ENCODE measurements around the gene FAM228B. TPM values are rescaled to one million over a fixed set of nuclear protein-coding genes. Genes with fewer than 3 reads are reported as not detected.
"Not testable (repeated sequence)": the region's sequence is repeated elsewhere in the genome, so short reads cannot be mapped to it uniquely, and the experiment has no call there.

FAM228B gene
- polyA plus RNA-seq, 10 donors, result 11.3 to 26.8 (median 13.7) TPM

DNA sequence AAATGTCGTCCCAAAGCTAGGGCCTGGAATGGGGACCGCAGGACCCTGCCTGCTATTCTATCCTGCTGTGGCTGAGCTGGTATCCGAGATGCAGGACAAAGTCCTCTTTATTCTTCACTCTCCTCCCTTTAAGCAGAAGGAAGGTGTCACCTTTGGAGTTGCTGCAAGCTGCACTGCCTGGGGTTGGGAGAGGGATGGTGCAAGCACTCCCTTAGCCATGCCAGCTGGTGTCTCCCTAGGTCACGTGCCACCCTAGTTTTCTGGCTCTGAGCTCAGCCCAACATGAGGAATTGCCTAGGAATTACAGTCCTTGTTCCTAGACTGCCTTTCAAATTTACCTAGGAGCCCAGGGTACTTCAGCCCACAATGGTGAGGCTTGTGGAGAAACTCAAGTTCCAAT lies 30.2 kb downstream of the FAM228B start:
- no peak for DNase-seq

DNA sequence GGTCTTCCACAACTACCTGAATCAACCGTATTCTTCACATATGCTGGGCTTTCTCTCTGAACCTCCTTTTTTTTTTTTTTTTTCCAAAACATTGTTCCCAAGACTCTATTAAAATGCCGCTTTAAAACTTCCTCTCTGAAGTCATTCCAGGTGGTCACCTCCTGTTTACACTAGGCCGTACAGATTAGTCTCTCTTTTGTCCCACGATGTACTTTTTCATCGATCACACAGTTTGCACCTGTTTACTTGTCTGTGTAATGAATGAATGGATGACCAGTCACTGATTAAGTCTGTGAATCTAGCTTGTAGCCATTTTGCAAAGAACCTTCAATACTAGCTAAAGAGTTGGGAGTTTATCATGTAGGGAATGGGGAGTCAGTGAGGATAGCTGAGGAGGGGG lies 34.9 kb downstream of the FAM228B start:
- no peak for DNase-seq

DNA sequence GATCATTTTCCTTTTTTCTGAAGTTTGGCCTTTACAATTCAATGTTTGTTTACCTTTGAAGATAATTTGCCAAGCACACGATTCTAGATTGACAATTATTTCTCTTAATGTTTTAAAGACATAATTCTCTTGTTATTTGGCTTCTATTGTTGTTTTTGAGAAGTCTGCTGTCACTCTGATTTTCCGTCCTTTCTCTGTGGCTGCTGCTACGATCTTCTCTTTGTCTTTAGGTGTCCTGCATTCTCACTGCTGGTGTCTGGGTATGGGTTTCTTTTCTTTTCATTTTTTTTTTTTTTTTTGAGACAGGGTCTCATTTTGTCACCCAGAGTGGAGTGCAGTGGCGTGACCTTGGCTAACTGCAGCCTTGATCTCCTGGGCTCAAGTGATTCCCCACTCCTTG lies 36.4 kb downstream of the FAM228B start:
- DNase-seq, result no peak

DNA sequence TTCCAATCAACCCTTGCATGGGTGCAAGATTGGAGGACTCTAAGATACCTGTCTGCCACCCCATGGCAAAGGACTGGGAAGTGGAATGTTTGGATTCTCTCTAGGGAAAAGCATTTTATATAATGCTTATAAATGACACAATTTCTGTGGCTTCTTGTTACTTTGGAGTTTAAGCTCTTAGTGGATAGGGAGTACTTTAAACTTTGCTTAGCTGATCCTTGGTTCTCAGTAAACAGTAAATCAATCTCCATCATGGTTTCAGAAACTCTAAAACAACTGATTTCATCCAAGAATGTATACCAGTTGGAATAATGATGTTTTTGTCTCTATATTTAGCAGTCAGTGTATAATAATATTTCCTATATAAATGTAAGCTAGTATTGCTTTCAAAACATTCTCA lies 37.5 kb downstream of the FAM228B start:
- no peak for DNase-seq

DNA sequence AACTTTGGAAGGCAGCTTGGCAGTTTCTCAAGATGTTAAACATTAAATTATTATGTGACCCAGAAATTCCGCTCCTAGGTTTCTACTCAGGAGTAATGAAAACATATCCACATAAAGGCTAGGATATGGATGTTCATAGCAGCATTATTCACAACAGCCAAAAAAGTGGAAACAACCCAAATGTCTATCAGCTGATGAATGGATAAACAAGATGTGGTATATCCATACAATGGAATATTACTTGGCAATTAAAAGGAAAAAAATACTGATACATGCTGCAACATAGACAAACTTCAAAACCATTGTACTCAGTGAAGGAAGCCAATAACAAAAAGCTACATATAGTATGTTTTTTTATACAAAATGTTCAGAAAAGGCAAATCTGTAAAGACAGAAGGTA lies 39.2 kb downstream of the FAM228B start:
- DNase-seq, result no peak

DNA sequence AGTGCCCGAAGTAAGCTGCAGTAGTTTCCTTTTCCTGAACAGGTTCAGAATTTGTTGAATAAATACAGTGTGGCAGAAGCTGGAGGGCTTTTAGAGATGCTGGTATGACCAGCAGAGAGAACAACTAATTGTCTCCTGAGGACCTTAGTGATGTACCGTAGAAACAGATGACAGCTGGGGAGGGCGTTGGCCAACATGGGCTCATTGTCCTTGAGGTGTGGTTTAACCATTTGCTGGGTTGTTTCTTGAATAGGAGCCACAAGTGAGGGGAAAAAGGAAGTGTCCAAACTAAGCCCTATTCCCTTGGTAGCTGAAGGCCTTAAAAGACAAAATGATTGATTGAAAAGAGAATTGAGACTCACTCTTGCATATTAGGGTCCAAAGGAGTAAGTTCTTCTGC lies 39.9 kb downstream of the FAM228B start:
- DNase-seq, result no peak

DNA sequence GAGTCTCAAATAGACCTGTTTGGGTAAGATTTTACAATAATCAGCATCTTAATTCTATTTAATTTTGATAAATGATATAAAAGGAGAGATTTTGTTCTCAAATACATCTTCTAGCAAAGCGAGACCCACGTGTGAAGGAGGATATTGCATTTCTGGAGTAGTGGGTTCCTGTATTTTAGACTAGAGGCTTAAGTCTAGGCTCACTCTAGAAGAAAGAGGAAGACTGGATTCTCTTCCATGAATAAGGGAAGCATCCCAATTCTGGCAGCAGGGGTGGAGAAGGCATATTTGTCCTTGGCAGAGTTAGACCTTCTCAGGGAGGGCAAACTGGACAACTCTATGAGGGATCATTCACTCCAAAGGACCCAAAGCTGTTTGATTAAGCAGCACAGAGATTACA lies 40.3 kb downstream of the FAM228B start:
- no peak for DNase-seq

DNA sequence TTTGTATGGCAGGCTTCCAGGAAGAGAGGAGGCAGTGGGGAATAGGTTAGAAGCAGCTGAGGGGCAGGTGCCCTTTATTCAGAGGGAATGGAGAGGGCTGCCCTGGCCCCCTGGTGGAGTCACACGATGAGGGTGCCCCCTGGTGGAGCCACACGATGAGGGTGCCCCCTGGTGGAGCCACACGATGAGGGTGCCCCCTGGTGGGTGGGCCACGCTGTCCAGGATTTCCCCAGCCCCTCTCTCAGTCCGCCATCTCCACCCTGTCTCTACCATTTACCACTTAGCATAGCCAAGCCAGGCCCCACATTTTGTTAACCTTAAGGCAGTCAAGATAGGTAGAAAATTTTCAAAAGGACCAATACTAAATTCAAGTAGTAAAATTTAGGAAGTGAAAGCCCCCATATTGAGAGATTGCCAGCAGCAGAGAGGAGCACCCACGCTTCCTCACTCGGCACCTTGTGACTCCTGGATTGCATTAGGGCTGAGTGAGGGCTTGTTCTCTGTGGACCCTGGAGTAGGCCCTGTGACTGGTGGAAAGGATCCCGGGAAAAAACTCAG lies 41.2 kb downstream of the FAM228B start:
- DNase-seq, result no peak

DNA sequence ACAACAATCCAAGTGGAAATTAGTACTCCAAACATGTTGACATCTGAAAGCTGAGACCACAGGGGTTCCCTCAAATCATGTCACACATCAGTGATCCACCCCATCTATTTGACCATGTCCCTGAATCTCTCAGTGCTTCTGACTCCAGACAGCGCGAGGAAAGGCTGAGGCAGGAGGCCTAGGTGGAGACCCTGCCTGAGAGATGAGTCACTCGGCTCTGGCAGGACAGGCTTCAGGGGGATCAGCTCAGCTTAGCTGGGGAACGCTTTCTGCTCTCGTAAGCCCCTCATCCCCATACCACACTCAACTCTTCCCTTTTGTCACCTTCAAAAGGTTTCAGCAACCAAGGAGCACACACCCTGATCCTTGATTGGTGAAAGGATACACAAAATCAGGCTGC lies 45.8 kb downstream of the FAM228B start:
- DNase-seq, result no peak

DNA sequence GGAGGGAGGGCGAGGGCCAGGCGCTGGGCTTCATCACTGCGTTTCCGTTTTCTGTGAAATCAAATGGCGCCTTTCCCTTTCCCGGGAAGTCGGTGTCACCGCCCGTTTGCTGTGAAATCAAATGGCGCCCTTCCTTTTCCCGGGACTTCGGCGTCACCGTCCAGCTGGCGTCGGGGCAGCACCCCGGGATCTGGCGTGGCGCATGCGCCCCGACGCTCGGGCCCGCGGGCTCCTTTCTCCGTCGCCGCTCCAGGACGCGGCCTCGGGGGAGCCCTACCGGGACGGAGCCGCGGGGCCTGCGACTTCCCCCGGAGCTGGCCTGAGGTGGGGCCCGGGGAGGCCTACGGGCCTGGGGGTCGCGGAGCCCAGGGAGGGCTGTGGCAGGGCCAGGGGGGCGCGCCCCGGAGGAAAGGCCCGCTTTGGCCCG lies 51.6 kb downstream of the FAM228B start, which contains the start of gene FAM228A:
FAM228A (plus strand) TSS at position 203 of the 427 bp plus-strand sequence. CDS start 428 bp downstream, outside the sequence.
- DNase-seq, result peak in 1 of 3 donors; percentile 12

DNA sequence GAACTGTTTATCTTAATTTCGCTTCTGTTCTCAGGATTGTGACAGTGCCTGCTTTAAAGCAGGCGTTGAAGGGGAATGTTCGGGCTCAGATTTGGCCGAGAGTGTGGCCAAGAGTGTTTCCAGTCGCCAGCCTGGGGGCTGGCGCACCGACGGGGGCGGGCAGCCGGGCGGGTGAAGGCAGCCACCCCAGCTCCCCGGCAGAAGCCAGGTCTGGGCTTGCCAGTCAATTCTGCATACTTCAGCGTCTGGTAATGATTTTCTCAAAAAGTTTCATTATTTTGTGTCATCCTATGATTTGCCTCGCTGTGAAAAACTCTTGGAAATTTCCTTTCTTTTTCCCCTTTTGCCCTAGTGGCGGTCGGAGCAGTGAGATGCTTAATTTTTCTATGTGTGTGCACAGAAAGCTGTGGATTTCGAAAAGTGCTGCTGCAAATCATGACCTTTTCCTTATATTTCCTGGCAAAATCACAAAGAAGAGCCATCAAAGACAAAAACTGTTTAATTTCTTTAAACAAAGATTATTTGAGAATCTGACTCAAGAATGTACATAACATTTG lies 52.4 kb downstream of the FAM228B start:
- DNase-seq, result no peak

DNA sequence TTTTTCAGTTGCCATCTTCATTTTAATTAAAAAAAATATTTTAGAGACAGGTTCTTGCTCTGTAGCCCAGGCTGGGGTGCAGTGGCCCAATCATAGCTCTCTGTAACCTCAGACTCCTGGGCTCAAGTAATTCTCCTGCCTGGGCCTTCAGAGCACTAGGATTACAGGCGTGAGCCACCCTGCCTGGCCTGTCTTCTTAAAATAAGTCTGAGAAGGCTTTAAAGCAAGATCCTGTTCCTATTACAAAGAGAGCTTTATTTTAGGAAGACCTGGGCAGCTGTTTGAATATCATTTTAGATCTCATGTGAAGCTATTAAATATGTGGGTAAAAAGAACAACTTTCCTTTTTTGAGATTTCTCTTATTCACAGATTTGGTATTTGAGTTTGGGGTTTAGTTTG lies 53.1 kb downstream of the FAM228B start:
- no peak for DNase-seq

DNA sequence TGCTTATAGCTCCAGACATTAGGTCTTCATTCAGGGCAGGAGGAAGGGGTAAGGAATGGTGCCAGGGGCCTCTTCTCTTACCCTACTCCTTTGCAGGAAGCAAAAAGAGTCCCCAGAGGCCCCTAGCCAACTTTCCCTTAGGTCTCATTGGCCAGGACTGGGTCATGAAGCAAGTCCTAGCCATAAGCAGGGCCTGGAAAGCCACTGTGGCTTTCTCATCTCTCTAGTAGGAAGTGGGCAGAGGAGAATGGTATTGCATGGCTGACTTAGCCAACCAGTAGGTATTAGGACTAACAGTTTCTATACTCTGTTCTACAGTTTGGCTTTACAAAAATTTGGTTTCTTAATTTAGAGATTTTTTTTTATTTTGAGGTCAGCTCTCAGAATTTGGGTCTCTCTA lies 56.4 kb downstream of the FAM228B start:
- no peak for DNase-seq

DNA sequence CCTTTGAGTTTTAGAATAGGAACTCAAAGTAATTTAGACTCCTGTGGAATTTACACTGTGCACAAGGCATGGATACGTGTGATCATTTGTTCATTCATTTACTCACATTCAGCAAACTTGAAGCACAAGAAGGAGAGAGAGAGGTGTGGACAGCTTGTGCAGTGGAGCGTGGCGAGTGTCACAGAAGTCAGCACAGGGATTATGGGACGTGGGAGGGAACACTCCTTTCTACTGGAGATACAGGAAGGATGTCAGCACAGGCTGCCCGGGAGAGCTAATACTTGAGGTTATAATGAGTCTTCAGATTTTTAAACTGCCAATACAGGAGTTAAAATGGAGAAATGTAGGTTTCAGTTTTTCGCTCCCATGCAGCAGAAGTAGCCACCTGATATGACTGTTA lies 58.6 kb downstream of the FAM228B start:
- DNase-seq, result no peak

DNA sequence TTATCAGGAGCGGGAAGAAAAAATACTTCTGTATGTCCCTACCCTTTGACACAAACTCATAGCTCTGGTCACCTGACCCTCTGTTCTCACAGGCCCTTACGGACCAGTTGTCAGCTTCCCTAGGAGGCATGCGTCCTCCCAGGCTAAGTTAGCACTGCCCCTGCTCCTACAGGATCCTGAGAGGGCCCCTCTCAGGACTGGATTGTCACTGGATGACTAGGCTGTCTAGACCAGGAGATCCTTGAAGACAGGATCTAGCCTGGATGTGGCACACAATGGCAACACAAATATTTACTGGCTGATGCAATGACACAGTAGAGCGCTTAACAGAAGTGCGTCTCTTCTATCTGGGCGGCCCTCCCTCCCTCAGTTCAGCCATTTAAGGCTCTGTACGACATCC lies 59.2 kb downstream of the FAM228B start:
- no peak for DNase-seq

DNA sequence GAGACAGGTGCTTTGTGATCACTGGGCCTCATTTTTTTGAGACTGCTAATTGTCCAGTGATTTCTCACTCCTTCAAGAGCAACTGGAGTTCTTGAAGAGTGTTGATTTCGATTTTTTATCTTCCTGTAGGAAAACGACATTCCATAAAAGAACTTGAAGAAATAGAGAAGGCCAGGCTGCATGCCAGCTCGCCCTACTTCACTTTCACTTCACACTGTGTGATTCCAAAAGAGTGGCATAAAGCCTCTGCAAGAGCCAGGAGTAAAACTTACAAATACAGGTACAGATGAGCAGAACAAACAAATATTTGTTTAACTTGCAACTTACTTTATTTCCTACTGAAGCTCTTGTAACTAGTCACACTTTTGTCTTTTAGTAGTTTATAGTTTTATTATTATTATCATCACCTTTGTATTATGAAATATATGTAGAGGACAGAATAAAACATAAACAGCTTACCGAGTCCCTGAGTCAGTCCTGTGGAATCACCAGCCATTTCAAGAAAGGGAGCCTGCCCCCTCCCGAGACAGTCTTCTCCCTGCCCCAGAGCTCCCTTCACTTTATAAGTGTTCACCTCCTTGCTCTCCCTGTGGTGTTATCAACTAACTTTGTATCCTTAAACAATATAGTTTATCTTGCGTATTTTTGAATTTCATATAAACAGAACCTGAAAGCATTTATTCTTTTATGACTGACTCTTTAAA lies 60.2 kb downstream of the FAM228B start:
- DNase-seq, result no peak

DNA sequence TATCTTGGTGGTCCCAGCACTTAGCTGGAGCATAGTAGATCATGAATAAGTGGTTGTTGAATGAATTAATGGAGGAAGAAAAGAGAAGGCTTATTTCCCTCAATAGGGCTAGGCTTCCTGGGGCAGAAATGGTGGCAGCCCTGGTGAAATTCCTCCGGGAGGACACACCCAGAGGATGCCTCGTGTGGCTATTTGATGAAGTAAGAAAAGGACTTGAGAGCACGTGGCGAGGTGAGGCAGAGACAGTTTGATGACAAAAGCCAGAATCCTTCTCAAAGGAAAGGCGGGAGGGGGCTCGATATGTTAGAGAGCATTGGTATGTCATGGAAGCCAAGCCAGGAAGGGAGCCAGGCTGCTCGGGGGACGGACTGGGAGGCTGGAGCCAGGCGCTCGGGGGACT lies 66.3 kb downstream of the FAM228B start:
- no peak for DNase-seq

DNA sequence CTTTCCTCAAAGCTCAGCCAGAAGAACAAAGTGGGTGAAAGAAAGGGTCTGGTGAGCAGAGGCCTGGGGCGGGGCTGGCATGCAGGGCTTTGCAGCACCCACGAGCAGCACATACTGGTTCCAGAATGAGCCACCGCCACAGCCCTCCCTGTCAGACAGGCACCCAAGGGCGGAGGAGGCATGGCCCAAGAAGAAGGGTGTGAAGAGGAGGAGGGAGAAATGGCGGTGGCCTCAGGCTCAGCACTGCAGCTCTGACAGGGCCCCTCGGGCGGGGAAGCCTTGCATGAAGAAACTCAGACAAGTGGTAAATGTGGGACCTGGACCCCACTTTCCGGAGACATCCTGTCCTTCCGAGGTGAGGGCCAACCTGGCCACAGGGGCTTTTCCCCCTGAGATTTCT lies 67.2 kb downstream of the FAM228B start:
- DNase-seq, result no peak

DNA sequence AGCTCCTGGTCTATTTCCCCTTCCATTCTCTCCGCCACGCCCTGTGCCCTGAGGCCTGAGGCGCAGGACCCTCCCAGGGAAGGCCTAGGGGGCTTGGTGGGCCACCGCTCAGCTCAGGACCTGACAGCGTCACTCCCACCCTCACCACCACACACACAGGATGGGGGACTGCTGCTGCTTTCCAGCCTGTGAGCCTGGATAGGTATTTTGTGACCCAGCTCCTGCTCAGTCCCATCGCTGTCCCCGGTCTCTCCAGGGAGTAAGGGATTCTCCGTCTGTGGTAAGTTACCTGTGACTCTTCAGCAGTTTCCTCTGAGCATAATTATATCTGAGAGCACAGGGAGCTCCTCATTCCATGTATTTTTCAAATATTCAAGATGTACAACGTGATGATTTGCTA lies 67.9 kb downstream of the FAM228B start:
- no peak for DNase-seq

DNA sequence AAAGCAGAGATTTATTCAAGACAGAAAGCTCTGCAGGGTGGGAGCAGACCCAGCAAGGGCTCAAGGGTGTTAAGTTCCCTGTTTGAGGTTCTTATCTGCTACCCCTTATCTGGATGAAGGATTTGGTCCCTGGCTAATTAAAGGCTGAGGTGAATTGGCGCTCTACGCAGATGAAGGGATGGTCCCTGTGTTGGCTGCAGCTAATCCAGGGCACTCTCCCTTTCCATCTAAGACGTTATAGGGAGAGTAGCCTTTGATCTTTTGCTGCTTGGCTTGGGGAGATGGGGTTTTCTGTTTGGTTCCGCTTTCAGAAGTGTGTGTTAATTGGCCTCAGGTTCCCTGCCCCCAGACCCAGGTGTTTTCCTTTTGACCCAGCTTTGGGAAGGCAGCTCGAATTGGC lies 68.6 kb downstream of the FAM228B start:
- no peak for DNase-seq

DNA sequence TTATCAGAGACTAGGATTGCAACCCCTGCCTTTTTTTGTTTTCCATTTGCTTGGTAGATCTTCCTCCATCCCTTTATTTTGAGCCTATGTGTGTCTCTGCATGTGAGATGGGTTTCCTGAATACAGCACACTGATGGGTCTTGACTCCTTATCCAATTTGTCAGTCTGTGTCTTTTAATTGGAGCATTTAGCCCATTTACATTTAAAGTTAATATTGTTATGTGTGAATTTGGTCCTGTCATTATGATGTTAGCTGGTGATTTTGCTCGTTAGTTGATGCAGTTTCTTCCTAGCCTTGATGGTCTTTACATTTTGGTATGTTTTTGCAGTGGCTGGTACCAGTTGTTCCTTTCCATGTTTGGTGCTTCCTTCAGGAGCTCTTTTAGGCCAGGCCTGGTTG lies 73.9 kb downstream of the FAM228B start:
- not testable (repeated sequence) for DNase-seq

DNA sequence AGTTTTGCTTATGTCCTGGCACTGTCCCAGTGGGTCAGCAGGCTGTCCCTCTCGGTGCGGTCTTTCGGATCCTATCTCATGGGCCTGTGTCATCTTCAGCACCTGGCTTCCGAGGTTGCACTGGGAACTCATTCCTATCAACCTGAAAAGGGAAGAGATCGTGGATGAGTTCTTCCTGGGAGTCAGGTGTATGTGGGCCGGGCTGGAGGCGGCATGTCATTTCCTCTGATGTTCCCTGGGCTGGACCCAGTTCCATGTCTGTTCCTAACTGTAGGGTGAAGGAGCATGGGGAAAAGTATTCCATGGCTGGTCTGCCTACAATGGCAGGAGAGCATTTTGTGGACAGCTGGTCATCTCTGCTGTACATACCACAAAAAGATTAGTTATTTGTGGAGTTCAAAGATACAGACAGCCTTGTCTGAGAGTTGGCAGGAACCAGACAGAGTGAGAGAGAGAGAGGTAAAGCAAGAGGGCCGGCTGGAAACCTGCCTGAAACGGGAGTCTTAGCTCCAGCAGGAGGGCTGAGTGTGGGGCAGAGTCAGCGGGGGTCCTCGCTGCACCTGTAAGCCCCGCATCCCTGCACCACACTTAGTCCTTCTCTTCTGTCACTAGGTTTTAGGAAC lies 76.8 kb downstream of the FAM228B start:
- DNase-seq, result no peak

DNA sequence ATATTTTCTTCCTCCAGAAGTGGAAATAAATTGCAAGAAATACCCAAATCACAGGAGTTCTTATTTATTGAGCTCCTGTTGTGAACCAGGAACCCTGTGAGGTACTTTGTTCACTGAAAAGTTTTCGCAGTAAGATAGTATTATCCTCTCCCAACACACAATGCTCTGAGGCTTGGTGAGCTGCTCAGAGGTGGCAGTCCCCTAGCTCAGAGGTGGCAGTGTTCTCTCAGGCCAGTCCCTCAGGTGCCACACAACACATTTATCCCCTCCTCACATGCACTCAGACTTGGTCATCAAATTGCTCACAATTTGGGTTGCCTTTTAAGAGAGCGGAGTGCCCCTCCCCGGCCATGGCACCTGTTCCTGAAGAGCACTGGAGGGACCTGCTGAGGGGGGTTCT lies 77.5 kb downstream of the FAM228B start:
- DNase-seq, result no peak

Measured in muscle of back (tissue), 11 donors.